H1 (cell line): Measurements from ENCODE around the gene ZNF487. TPM values are rescaled to one million over a fixed set of nuclear protein-coding genes. Genes with fewer than 3 reads are reported as not detected.

Source experiments
- CBX5 ChIP-seq: fragments of 300-800, 300-1000 bp; sonication (generic); IDR thresholded peaks from 2 replicates; pipeline ENCODE4 v1.7.1; 2016; ENCODE audit warnings: antibody characterized with exemption, low read length, low read depth
- CTCF ChIP-seq, 3 experiments: IDR thresholded peaks; 1 replicate in 2 of 3; 2 replicates in 1 of 3; pipeline versions ENCODE4 v1.5.1 to v1.6.1; 2011; ENCODE audit warnings: low read length in 3 of 3, mild to moderate bottlenecking in 3 of 3, inconsistent platforms in 2 of 3, low read depth in 1 of 3, moderate library complexity in 1 of 3; ENCODE audit not compliant: insufficient read depth in 1 of 3; ENCODE audit errors: control extremely low read depth in 1 of 3
- FOSL1 ChIP-seq: IDR thresholded peaks from 2 replicates; pipeline ENCODE4 v1.6.1; 2011; ENCODE audit warnings: mild to moderate bottlenecking, low read depth, low read length, moderate library complexity; ENCODE audit not compliant: insufficient read depth
- PHF8 ChIP-seq: fragments of 200-600 bp; sonication (generic); conservative IDR thresholded peaks from 2 replicates; pipeline ENCODE4 v1.7.1; 2012; ENCODE audit warnings: low read depth, mild to moderate bottlenecking, inconsistent platforms, low read length, moderate library complexity
- POU5F1 ChIP-seq: IDR thresholded peaks from 2 replicates; pipeline ENCODE4 v1.6.1; 2011; ENCODE audit warnings: low read depth, mild to moderate bottlenecking, low read length, moderate library complexity
- RXRA ChIP-seq: IDR thresholded peaks from 2 replicates; pipeline ENCODE4 v1.6.1; 2011; ENCODE audit warnings: low read depth, mild to moderate bottlenecking, low read length, moderate library complexity; ENCODE audit not compliant: insufficient read depth
- SRF ChIP-seq: IDR thresholded peaks from 2 replicates; pipeline ENCODE4 v1.6.1; 2011; ENCODE audit warnings: mild to moderate bottlenecking, low read depth, low read length, moderate library complexity
- TCF12 ChIP-seq: IDR thresholded peaks from 2 replicates; pipeline ENCODE4 v1.6.1; 2011; ENCODE audit warnings: low read depth, mild to moderate bottlenecking, low read length
- polyA plus RNA-seq, 7 experiments: library from polyadenylated mRNA; depleted of rRNA in 3 of 7; stranded (reverse) in 5 of 7; unstranded in 2 of 7; fragments of >200 nt in 5 of 7; fragments of 200-250 nt in 2 of 7; gene quantifications; 1 replicate in 5 of 7; 2 replicates in 1 of 7; 4 replicates in 1 of 7; pipeline versions ENCODE4 v1.2.1 to v1.2.3, GENCODE V29; 2011 to 2013; ENCODE audit warnings: missing spikeins in 2 of 7, mixed read lengths in 2 of 7
- total RNA-seq: library from RNA; stranded (reverse); fragmentation: NEBNext Ultra II Directional; extraction: Animal tissue kit (Norgen Biotek cat#: 25700); gene quantifications from 2 replicates; pipeline ENCODE4 v1.2.1, GENCODE V29; 2021

ZNF487 gene
- total and polyA plus RNA-seq, 2 of the 8 experiments (the other 6 are each of a cell fraction or from before 2014, with no cell fraction given) = 1.9 to 2.5 TPM

GRCh38 chr10:43411536-43411935, 25.4 kb upstream of the ZNF487 start (continued):
- no peak for TF ChIP-seq CTCF (IDR thresholded peaks at IDR 0.05; ENCODE audit: control extremely low read depth in 1 of 3, insufficient read depth in 1 of 3, low read depth in 1 of 3, low read length in 3 of 3)
- no peak for TF ChIP-seq TCF12
- no peak for TF ChIP-seq SRF
- no peak for TF ChIP-seq FOSL1
- no peak for TF ChIP-seq POU5F1
- no peak for TF ChIP-seq PHF8
- TF ChIP-seq RXRA = no peak
- TF ChIP-seq CBX5 = no peak
